HEK293 (cell line): ENCODE results near the gene XPO1.
A peak's percentile ranks its signal among the peaks of the same experiment; 100 is the strongest.

ENCODE experiments used
- CTCF ChIA-PET: fragments of 350-600 bp; formaldehyde crosslinking; extraction: SDS; loops from one replicate; lab custom pipeline; 2021; ENCODE audit warnings: antibody characterized with exemption; lab: Yijun Ruan, JAX
- POLR2A ChIA-PET: fragments of 300-600 bp; formaldehyde crosslinking; extraction: SDS; loops from one replicate; lab custom pipeline; 2020; ENCODE audit warnings: antibody characterized with exemption, inconsistent platforms; lab: Yijun Ruan, JAX
- H3K27ac ChIP-seq: fragments of 200-500 bp; sonication (Bioruptor generic); 2 replicates; pipeline ENCODE4 v1.5.1; 2014; ENCODE audit warnings: low read depth, low read length, control low read depth, inconsistent platforms; ENCODE audit errors: extremely low read depth
- H3K36me3 ChIP-seq, 2 experiments: fragments of 200-500 bp in 1 of 2; sonication (Bioruptor generic) in 1 of 2; 1 replicate in 1 of 2; 2 replicates in 1 of 2; pipeline ENCODE4 v1.5.1; 2014 to 2017; ENCODE audit warnings: inconsistent platforms in 2 of 2, low read length in 2 of 2; ENCODE audit not compliant: control insufficient read depth in 2 of 2, insufficient read depth in 1 of 2
- H3K4me1 ChIP-seq: fragments of 200-500 bp; sonication (Bioruptor generic); 2 replicates; pipeline ENCODE4 v1.5.1; 2014; ENCODE audit warnings: mild to moderate bottlenecking, low read length, inconsistent platforms; ENCODE audit not compliant: control insufficient read depth, insufficient read depth
- H3K4me3 ChIP-seq: 2 replicates; pipeline ENCODE4 v1.5.1; 2011; ENCODE audit warnings: low read depth, mild to moderate bottlenecking, control low read depth, low read length, moderate library complexity
- H3K9me3 ChIP-seq: fragments of 200-500 bp; sonication (Bioruptor generic); 2 replicates; pipeline ENCODE4 v1.5.1; 2014; ENCODE audit warnings: low read depth, low read length, inconsistent platforms; ENCODE audit not compliant: control insufficient read depth, insufficient read depth
- BCL11A ChIP-seq: fragments of 450-650 bp; formaldehyde crosslinking; IDR thresholded peaks from 2 replicates; pipeline ENCODE4 v1.5.1; 2016; ENCODE audit warnings: low read depth, missing biosample characterization, missing genetic modification characterization
- CTCF ChIP-seq: fragments of 450-650 bp; formaldehyde crosslinking; IDR thresholded peaks from 2 replicates; pipeline ENCODE4 v1.5.1; 2016; ENCODE audit warnings: missing biosample characterization, missing genetic modification characterization
- GLIS1 ChIP-seq: fragments of 450-650 bp; formaldehyde crosslinking; IDR thresholded peaks from 2 replicates; pipeline ENCODE4 v1.5.1; 2016; ENCODE audit warnings: missing biosample characterization, missing genetic modification characterization
- INSM2 ChIP-seq: fragments of 450-650 bp; formaldehyde crosslinking; IDR thresholded peaks from 2 replicates; pipeline ENCODE4 v1.5.1; 2016; ENCODE audit warnings: missing biosample characterization, missing genetic modification characterization
- KLF10 ChIP-seq: fragments of 450-650 bp; IDR thresholded peaks from 2 replicates; pipeline ENCODE4 v1.5.1; 2018; ENCODE audit warnings: missing biosample characterization, mild to moderate bottlenecking, missing genetic modification characterization
- KLF7 ChIP-seq: fragments of 450-650 bp; formaldehyde crosslinking; IDR thresholded peaks from 2 replicates; pipeline ENCODE4 v1.5.1; 2016; ENCODE audit warnings: missing biosample characterization, missing genetic modification characterization, borderline replicate concordance
- KLF8 ChIP-seq: fragments of 450-650 bp; formaldehyde crosslinking; IDR thresholded peaks from 2 replicates; pipeline ENCODE4 v1.5.1; 2016; ENCODE audit warnings: missing biosample characterization, missing genetic modification characterization
- KLF9 ChIP-seq: fragments of 450-650 bp; formaldehyde crosslinking; IDR thresholded peaks from 2 replicates; pipeline ENCODE4 v1.5.1; 2016; ENCODE audit warnings: missing biosample characterization, missing genetic modification characterization, low read depth
- PATZ1 ChIP-seq: fragments of 450-650 bp; formaldehyde crosslinking; IDR thresholded peaks from 2 replicates; pipeline ENCODE4 v1.5.1; 2016; ENCODE audit warnings: missing biosample characterization, missing genetic modification characterization
- SP2 ChIP-seq: fragments of 450-650 bp; formaldehyde crosslinking; IDR thresholded peaks from 2 replicates; pipeline ENCODE4 v1.5.1; 2016; ENCODE audit warnings: missing biosample characterization, missing genetic modification characterization
- SP7 ChIP-seq: fragments of 450-650 bp; formaldehyde crosslinking; IDR thresholded peaks from 2 replicates; pipeline ENCODE4 v1.5.1; 2016; ENCODE audit warnings: missing biosample characterization, missing genetic modification characterization
- YY2 ChIP-seq: fragments of 450-650 bp; formaldehyde crosslinking; IDR thresholded peaks from 2 replicates; pipeline ENCODE4 v1.5.1; 2016; ENCODE audit warnings: missing biosample characterization, missing genetic modification characterization
- ZNF175 ChIP-seq: fragments of 450-650 bp; formaldehyde crosslinking; IDR thresholded peaks from 2 replicates; pipeline ENCODE4 v1.5.1; 2016; ENCODE audit warnings: missing biosample characterization, missing genetic modification characterization
- ZNF221 ChIP-seq: fragments of 450-650 bp; formaldehyde crosslinking; IDR thresholded peaks from 2 replicates; pipeline ENCODE4 v1.5.1; 2017; ENCODE audit warnings: missing biosample characterization, missing genetic modification characterization, borderline replicate concordance
- ZNF248 ChIP-seq: fragments of 450-650 bp; formaldehyde crosslinking; IDR thresholded peaks from 2 replicates; pipeline ENCODE4 v1.5.1; 2017; ENCODE audit warnings: missing biosample characterization, missing genetic modification characterization
- ZNF26 ChIP-seq: fragments of 450-650 bp; formaldehyde crosslinking; IDR thresholded peaks from 2 replicates; pipeline ENCODE4 v1.5.1; 2016; ENCODE audit warnings: missing biosample characterization, missing genetic modification characterization
- ZNF404 ChIP-seq: fragments of 450-650 bp; formaldehyde crosslinking; IDR thresholded peaks from 2 replicates; pipeline ENCODE4 v1.5.1; 2017; ENCODE audit warnings: missing biosample characterization, missing genetic modification characterization
- ZNF423 ChIP-seq: fragments of 450-650 bp; formaldehyde crosslinking; IDR thresholded peaks from 2 replicates; pipeline ENCODE4 v1.5.1; 2016; ENCODE audit warnings: missing biosample characterization, missing genetic modification characterization
- ZNF473 ChIP-seq: fragments of 450-650 bp; formaldehyde crosslinking; IDR thresholded peaks from 2 replicates; pipeline ENCODE4 v1.5.1; 2017; ENCODE audit warnings: missing biosample characterization, missing genetic modification characterization
- ZNF513 ChIP-seq: fragments of 450-650 bp; IDR thresholded peaks from 2 replicates; pipeline ENCODE4 v1.5.1; 2018; ENCODE audit warnings: missing biosample characterization, missing genetic modification characterization
- ZNF521 ChIP-seq: fragments of 450-650 bp; formaldehyde crosslinking; IDR thresholded peaks from 2 replicates; pipeline ENCODE4 v1.5.1; 2017; ENCODE audit warnings: missing biosample characterization, mild to moderate bottlenecking, missing genetic modification characterization
- ZNF544 ChIP-seq: fragments of 450-650 bp; formaldehyde crosslinking; IDR thresholded peaks from 2 replicates; pipeline ENCODE4 v1.5.0; 2017; ENCODE audit warnings: missing biosample characterization, missing genetic modification characterization
- ZNF549 ChIP-seq: fragments of 450-650 bp; IDR thresholded peaks from 2 replicates; pipeline ENCODE4 v1.5.1; 2018; ENCODE audit warnings: missing biosample characterization, missing genetic modification characterization, mild to moderate bottlenecking, inconsistent platforms, moderate library complexity
- ZNF560 ChIP-seq: fragments of 450-650 bp; formaldehyde crosslinking; IDR thresholded peaks from 2 replicates; pipeline ENCODE4 v1.5.1; 2017; ENCODE audit warnings: missing biosample characterization, missing genetic modification characterization, borderline replicate concordance
- ZNF623 ChIP-seq: fragments of 450-650 bp; formaldehyde crosslinking; IDR thresholded peaks from 2 replicates; pipeline ENCODE4 v1.5.1; 2016; ENCODE audit warnings: missing biosample characterization, missing genetic modification characterization
- ZNF626 ChIP-seq: fragments of 450-650 bp; sonication (Bioruptor Pico); formaldehyde crosslinking; IDR thresholded peaks from 2 replicates; pipeline ENCODE4 v1.5.1; 2018; ENCODE audit warnings: missing biosample characterization, missing genetic modification characterization, inconsistent platforms
- ZNF76 ChIP-seq: fragments of 450-650 bp; formaldehyde crosslinking; IDR thresholded peaks from 2 replicates; pipeline ENCODE4; 2016; ENCODE audit warnings: low read depth, missing biosample characterization, missing genetic modification characterization, borderline replicate concordance
- ZNF768 ChIP-seq: fragments of 450-650 bp; formaldehyde crosslinking; IDR thresholded peaks from 2 replicates; pipeline ENCODE4 v1.5.1; 2018; ENCODE audit warnings: missing biosample characterization, mild to moderate bottlenecking, missing genetic modification characterization
- ZNF785 ChIP-seq: fragments of 450-650 bp; formaldehyde crosslinking; IDR thresholded peaks from 2 replicates; pipeline ENCODE4 v1.5.1; 2016; ENCODE audit warnings: missing biosample characterization, missing genetic modification characterization

Gene XPO1

GRCh38 chr2:61536572-61537276 lies 1.4 kb downstream of the XPO1 start:
- H3K27ac ChIP-seq = peak overlapping the region; percentile 80
- H3K9me3 ChIP-seq = no peaks in the 10 kb centered on the region
- H3K36me3 ChIP-seq = peaks cover 4 to 14% of the 10 kb centered on the region in 2 experiments
- H3K4me1 ChIP-seq = peaks cover 7% of the 10 kb centered on the region
- CTCF ChIA-PET = no interaction called here
- H3K4me3 ChIP-seq = peak overlapping the region; percentile 88
- POLR2A ChIA-PET = interaction anchor here (0.5 to 2.8 kb wide), 5 partner anchors 9 to 227 kb away, joined by 3 to 7 read pairs (median 5); partner anchors contain the start of gene USP34
- TF ChIP-seq ZNF626 (tag by site-specific recombination) (no peak), GLIS1 (tag by site-specific recombination) (peak; percentile 42), ZNF423 (no peak), ZNF785 (no peak), ZNF221 (no peak), ZNF473 (tag by site-specific recombination) (no peak), ZNF513 (tag by site-specific recombination) (no peak), ZNF549 (no peak), INSM2 (tag by site-specific recombination) (no peak), KLF7 (no peak), KLF9 (tag by site-specific recombination) (0 out of 2 replicates have a peak, but pooled peaks have one; percentile 8), ZNF768 (tag by site-specific recombination) (no peak), YY2 (tag by site-specific recombination) (no peak), ZNF623 (tag by site-specific recombination) (0 out of 2 replicates have a peak, but pooled peaks have one; percentile 7), ZNF26 (tag by site-specific recombination) (no peak), PATZ1 (tag by site-specific recombination) (peak; percentile 50), ZNF248 (tag by site-specific recombination) (no peak), CTCF (tag by site-specific recombination) (no peak), ZNF76 (tag by site-specific recombination) (no peak), ZNF404 (no peak), KLF8 (tag by site-specific recombination) (peak; percentile 42; the same call in 1 of the 2 replicates), BCL11A (tag by site-specific recombination) (no peak), SP7 (tag by site-specific recombination) (0 out of 2 replicates have a peak, but pooled peaks have one; percentile 32), KLF10 (tag by site-specific recombination) (0 out of 2 replicates have a peak, but pooled peaks have one; percentile 15), SP2 (tag by site-specific recombination) (peak; percentile 91), ZNF560 (tag by site-specific recombination) (no peak), ZNF521 (no peak), ZNF544 (tag by site-specific recombination) (no peak), ZNF175 (no peak)
